WTC11 (cell line): Measurements from ENCODE around the gene LENG9. TPM values are rescaled to one million over a fixed set of nuclear protein-coding genes. Genes with fewer than 3 reads are reported as not detected.

Experiments used
- ATAC-seq: fragments of 200-7000 bp; cut with Tn5 transposase; 2 replicates; pipeline ENCODE4 v1.10.0; 2021; ENCODE audit warnings: mild to moderate bottlenecking, moderate library complexity
- CTCF ChIA-PET: fragments of 300-600 bp; sonication (Branson Sonifier 250); formaldehyde crosslinking; loops from one replicate; lab custom pipeline; 2021; ENCODE audit warnings: antibody characterized with exemption; lab: Charles Lee
- POLR2A ChIA-PET: fragments of 350-600 bp; sonication (Branson Sonifier 250); formaldehyde crosslinking; loops from one replicate; lab custom pipeline; 2021; ENCODE audit warnings: antibody characterized with exemption; lab: Charles Lee
- DNase-seq: peaks from one replicate; pipeline ENCODE4 v3.0.0; 2021; ENCODE audit warnings: low spot score
- H3K27ac Mint-ChIP-seq: 2 replicates; pipeline ENCODE4 v1.8.0; 2021; ENCODE audit warnings: mixed read lengths
- H3K27me3 Mint-ChIP-seq: 2 replicates; pipeline ENCODE4 v1.8.0; 2021; ENCODE audit warnings: low read depth, mild to moderate bottlenecking, moderate library complexity, mixed read lengths
- H3K36me3 Mint-ChIP-seq: 2 replicates; pipeline ENCODE4 v1.8.0; 2021; ENCODE audit warnings: mixed read lengths
- H3K4me1 Mint-ChIP-seq: 2 replicates; pipeline ENCODE4 v1.8.0; 2022; ENCODE audit warnings: mixed read lengths
- H3K4me3 Mint-ChIP-seq: 2 replicates; pipeline ENCODE4 v1.8.0; 2021; ENCODE audit warnings: mild to moderate bottlenecking, moderate library complexity, mixed read lengths
- H3K9me3 Mint-ChIP-seq: 2 replicates; pipeline ENCODE4 v1.8.0; 2021; ENCODE audit warnings: mixed read lengths
- CBFB ChIP-seq: sonication (generic); formaldehyde crosslinking; IDR thresholded peaks from 2 replicates; pipeline ENCODE4 v1.8.1; 2022; ENCODE audit warnings: mild to moderate bottlenecking, low read depth, missing genetic modification reagents
- FOXJ3 ChIP-seq: sonication (generic); formaldehyde crosslinking; IDR thresholded peaks from 2 replicates; pipeline ENCODE4 v1.9.0; 2021; ENCODE audit warnings: missing genetic modification reagents, mild to moderate bottlenecking, borderline replicate concordance
- HMGA2 ChIP-seq: fragments of 250-450 bp; sonication (Bioruptor Pico); IDR thresholded peaks from 2 replicates; pipeline ENCODE4 v1.4.0; 2021; ENCODE audit warnings: mild to moderate bottlenecking, moderate library complexity
- NFE2L1 ChIP-seq: sonication (generic); formaldehyde crosslinking; IDR thresholded peaks from 2 replicates; pipeline ENCODE4 v1.8.1; 2023; ENCODE audit warnings: missing genetic modification reagents
- PRRX2 ChIP-seq: fragments of 250-450 bp; sonication (Bioruptor Pico); IDR thresholded peaks from 2 replicates; pipeline ENCODE4 v1.8.0; 2021; ENCODE audit warnings: mild to moderate bottlenecking
- RELA ChIP-seq: sonication (generic); formaldehyde crosslinking; IDR thresholded peaks from 2 replicates; pipeline ENCODE4 v1.8.1; 2022; ENCODE audit warnings: missing genetic modification reagents, mild to moderate bottlenecking, borderline replicate concordance
- SP1 ChIP-seq: sonication (generic); formaldehyde crosslinking; conservative IDR thresholded peaks from 2 replicates; pipeline ENCODE4 v1.8.1; 2022; ENCODE audit warnings: missing genetic modification reagents
- TEAD4 ChIP-seq: sonication (generic); formaldehyde crosslinking; IDR thresholded peaks from 2 replicates; pipeline ENCODE4 v1.8.0; 2022; ENCODE audit warnings: mild to moderate bottlenecking, missing genetic modification reagents
- ZNF121 ChIP-seq: sonication (generic); formaldehyde crosslinking; IDR thresholded peaks from 2 replicates; pipeline ENCODE4 v1.8.0; 2023; ENCODE audit warnings: missing genetic modification reagents
- ZNF138 ChIP-seq: sonication (generic); formaldehyde crosslinking; conservative IDR thresholded peaks from 2 replicates; pipeline ENCODE4 v1.8.1; 2022; ENCODE audit warnings: mild to moderate bottlenecking, moderate library complexity, missing genetic modification reagents
- ZNF232 ChIP-seq: sonication (generic); formaldehyde crosslinking; IDR thresholded peaks from 2 replicates; pipeline ENCODE4 v1.8.0; 2022; ENCODE audit warnings: mild to moderate bottlenecking, missing genetic modification reagents
- ZNF416 ChIP-seq: fragments of 250-450 bp; sonication (Bioruptor Pico); IDR thresholded peaks from 2 replicates; pipeline ENCODE4 v1.9.0; 2021; ENCODE audit warnings: mild to moderate bottlenecking, inconsistent platforms
- ZNF671 ChIP-seq: fragments of 250-450 bp; sonication (Bioruptor Pico); IDR thresholded peaks from 2 replicates; pipeline ENCODE4 v1.8.0; 2021; ENCODE audit warnings: mild to moderate bottlenecking
- total RNA-seq: library from RNA; stranded (reverse); gene quantifications from 3 replicates; pipeline ENCODE4 v1.2.3, GENCODE V29; 2021
- TF ChIP-seq, protein P1 (sequence below): sonication (generic); formaldehyde crosslinking; IDR thresholded peaks from 2 replicates; pipeline ENCODE4 v1.8.1; 2022; ENCODE audit warnings: low read depth, mild to moderate bottlenecking, moderate library complexity, missing genetic modification reagents, borderline replicate concordance
- TF ChIP-seq, protein P2 (sequence below): fragments of 250-450 bp; sonication (Bioruptor Pico); IDR thresholded peaks from 2 replicates; pipeline ENCODE4 v1.9.0; 2021; ENCODE audit warnings: mild to moderate bottlenecking
- TF ChIP-seq, protein P3 (sequence below): fragments of 250-450 bp; sonication (Bioruptor Pico); IDR thresholded peaks from 2 replicates; pipeline ENCODE4 v1.9.0; 2021; ENCODE audit warnings: mild to moderate bottlenecking, borderline replicate concordance
- TF ChIP-seq, protein P4 (sequence below): sonication (generic); formaldehyde crosslinking; IDR thresholded peaks from 2 replicates; pipeline ENCODE4 v1.8.1; 2022; ENCODE audit warnings: missing genetic modification reagents, borderline replicate concordance
- TF ChIP-seq, protein P5 (sequence below): sonication (generic); formaldehyde crosslinking; IDR thresholded peaks from 2 replicates; pipeline ENCODE4 v1.8.1; 2022; ENCODE audit warnings: low read depth, missing genetic modification reagents, borderline replicate concordance

Gene LENG9
- total RNA-seq, 1 experiment from 2014 or later, result 6.1 TPM

DNA sequence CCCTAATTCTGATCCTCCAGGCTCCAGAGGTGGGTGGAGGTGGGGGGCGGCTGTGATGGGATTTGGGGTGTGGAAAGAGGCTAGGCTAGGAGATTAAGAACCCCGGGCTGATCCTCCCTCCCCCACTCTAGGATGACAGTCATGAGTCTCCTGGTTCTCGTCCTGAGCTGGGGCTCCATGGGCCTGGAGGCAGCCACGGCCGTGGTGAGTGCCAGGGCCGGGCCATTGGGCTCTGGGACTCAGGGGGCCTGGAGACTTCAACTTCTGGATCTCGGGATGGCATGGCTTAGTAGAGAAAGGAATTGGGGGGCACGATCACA lies 34.4 kb downstream of the LENG9 start:
- H3K36me3 Mint-ChIP-seq, result peaks cover 6% of the 10 kb centered on the region; the same call in 1 of the 2 replicates
- no peak overlapping the region for H3K4me3 Mint-ChIP-seq
- POLR2A ChIA-PET, result interaction anchor here (2.9 kb wide), 1 partner anchor 8 kb away, joined by 21 read pairs; no protein-coding TSS in a partner anchor
- TF ChIP-seq SP1 (CRISPR knock-in tag), result no peak
- no peak for TF ChIP-seq FOXJ3 (CRISPR knock-in tag)
- TF ChIP-seq, protein P1, sequence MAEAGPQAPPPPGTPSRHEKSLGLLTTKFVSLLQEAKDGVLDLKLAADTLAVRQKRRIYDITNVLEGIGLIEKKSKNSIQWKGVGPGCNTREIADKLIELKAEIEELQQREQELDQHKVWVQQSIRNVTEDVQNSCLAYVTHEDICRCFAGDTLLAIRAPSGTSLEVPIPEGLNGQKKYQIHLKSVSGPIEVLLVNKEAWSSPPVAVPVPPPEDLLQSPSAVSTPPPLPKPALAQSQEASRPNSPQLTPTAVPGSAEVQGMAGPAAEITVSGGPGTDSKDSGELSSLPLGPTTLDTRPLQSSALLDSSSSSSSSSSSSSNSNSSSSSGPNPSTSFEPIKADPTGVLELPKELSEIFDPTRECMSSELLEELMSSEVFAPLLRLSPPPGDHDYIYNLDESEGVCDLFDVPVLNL (CRISPR knock-in tag), result no peak
- no peak for TF ChIP-seq ZNF138 (CRISPR knock-in tag)
- TF ChIP-seq, protein P2, sequence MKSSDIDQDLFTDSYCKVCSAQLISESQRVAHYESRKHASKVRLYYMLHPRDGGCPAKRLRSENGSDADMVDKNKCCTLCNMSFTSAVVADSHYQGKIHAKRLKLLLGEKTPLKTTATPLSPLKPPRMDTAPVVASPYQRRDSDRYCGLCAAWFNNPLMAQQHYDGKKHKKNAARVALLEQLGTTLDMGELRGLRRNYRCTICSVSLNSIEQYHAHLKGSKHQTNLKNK (CRISPR knock-in tag), result no peak
- CTCF ChIA-PET, result interaction anchor here (2.1 to 5.8 kb wide), 5 partner anchors 8 to 44 kb away, joined by 13 to 58 read pairs (median 46); partner anchors contain the start of genes CDC42EP5 and TTYH1
- ATAC-seq (no peak), DNase-seq (no peak)
- no peaks in the 10 kb centered on the region for H3K9me3 Mint-ChIP-seq
- H3K27me3 Mint-ChIP-seq, result peaks cover 49% of the 10 kb centered on the region
- H3K27ac Mint-ChIP-seq, result no peak overlapping the region
- H3K4me1 Mint-ChIP-seq, result peaks cover 17% of the 10 kb centered on the region

DNA sequence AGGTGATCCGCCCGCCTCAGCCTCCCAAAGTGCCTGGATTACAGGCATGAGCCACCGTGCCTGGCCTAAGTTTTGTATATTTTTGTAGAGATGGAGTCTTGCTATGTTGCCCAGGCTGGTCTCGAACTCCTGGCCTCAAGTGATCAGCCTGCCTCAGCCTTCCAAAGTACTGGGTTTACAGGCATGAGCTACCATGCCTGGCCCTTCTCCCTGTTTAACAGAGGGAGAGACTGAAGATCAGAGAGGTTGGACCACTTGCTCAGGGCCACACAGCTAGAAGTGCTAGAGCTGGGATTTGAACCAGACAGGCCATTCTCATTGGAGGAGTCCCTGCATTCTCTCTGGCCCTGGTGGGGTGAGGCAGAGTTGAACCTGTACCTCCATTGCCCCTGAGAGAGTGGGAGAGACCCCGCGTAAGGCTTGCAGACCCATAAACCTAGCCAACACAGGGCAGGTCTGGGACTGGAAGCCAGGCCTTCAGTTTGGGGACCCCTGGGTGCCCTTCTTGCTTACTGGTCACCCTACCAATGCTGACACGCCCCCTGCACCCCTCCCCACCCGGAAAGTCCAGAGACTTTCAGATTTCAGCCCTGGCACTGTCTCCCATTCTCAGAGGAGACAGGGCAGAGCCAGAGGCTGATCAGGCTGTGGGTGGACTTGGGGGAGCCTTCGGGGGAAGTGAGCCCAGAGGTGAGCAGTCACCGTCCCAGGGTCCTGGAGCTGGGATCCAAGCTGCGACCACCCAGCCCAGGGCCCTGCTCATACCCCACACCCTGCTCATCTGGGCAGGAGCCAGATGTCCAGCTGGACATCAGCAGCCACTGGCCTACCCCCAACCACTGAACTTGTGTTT lies 35.0 kb downstream of the LENG9 start:
- no peak for ATAC-seq
- H3K4me3 Mint-ChIP-seq, result no peak overlapping the region
- no peak for DNase-seq
- H3K4me1 Mint-ChIP-seq, result peaks cover 14% of the 10 kb centered on the region
- H3K27me3 Mint-ChIP-seq, result peaks cover 48% of the 10 kb centered on the region
- TF ChIP-seq, protein P3, sequence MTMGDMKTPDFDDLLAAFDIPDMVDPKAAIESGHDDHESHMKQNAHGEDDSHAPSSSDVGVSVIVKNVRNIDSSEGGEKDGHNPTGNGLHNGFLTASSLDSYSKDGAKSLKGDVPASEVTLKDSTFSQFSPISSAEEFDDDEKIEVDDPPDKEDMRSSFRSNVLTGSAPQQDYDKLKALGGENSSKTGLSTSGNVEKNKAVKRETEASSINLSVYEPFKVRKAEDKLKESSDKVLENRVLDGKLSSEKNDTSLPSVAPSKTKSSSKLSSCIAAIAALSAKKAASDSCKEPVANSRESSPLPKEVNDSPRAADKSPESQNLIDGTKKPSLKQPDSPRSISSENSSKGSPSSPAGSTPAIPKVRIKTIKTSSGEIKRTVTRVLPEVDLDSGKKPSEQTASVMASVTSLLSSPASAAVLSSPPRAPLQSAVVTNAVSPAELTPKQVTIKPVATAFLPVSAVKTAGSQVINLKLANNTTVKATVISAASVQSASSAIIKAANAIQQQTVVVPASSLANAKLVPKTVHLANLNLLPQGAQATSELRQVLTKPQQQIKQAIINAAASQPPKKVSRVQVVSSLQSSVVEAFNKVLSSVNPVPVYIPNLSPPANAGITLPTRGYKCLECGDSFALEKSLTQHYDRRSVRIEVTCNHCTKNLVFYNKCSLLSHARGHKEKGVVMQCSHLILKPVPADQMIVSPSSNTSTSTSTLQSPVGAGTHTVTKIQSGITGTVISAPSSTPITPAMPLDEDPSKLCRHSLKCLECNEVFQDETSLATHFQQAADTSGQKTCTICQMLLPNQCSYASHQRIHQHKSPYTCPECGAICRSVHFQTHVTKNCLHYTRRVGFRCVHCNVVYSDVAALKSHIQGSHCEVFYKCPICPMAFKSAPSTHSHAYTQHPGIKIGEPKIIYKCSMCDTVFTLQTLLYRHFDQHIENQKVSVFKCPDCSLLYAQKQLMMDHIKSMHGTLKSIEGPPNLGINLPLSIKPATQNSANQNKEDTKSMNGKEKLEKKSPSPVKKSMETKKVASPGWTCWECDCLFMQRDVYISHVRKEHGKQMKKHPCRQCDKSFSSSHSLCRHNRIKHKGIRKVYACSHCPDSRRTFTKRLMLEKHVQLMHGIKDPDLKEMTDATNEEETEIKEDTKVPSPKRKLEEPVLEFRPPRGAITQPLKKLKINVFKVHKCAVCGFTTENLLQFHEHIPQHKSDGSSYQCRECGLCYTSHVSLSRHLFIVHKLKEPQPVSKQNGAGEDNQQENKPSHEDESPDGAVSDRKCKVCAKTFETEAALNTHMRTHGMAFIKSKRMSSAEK (CRISPR knock-in tag), result no peak
- TF ChIP-seq, protein P2 (CRISPR knock-in tag), result no peak
- TF ChIP-seq ZNF121 (CRISPR knock-in tag), result 0 out of 2 replicates have a peak, but pooled peaks have one; percentile 70
- TF ChIP-seq, protein P4, sequence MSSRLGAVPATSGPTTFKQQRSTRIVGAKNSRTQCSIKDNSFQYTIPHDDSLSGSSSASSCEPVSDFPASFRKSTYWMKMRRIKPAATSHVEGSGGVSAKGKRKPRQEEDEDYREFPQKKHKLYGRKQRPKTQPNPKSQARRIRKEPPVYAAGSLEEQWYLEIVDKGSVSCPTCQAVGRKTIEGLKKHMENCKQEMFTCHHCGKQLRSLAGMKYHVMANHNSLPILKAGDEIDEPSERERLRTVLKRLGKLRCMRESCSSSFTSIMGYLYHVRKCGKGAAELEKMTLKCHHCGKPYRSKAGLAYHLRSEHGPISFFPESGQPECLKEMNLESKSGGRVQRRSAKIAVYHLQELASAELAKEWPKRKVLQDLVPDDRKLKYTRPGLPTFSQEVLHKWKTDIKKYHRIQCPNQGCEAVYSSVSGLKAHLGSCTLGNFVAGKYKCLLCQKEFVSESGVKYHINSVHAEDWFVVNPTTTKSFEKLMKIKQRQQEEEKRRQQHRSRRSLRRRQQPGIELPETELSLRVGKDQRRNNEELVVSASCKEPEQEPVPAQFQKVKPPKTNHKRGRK (CRISPR knock-in tag), result no peak
- peaks cover 10% of the 10 kb centered on the region for H3K36me3 Mint-ChIP-seq
- ChIA-PET CTCF (interaction anchor here (1.1 to 5.8 kb wide), 6 partner anchors 8 to 74 kb away, joined by 3 to 58 read pairs (median 34); partner anchors contain the start of gene TTYH1), POLR2A (interaction anchor here (0.6 to 2.9 kb wide), 2 partner anchors 8 to 16 kb away, joined by 3 to 21 read pairs; no protein-coding TSS in a partner anchor)
- H3K9me3 Mint-ChIP-seq, result no peaks in the 10 kb centered on the region
- no peak overlapping the region for H3K27ac Mint-ChIP-seq

DNA sequence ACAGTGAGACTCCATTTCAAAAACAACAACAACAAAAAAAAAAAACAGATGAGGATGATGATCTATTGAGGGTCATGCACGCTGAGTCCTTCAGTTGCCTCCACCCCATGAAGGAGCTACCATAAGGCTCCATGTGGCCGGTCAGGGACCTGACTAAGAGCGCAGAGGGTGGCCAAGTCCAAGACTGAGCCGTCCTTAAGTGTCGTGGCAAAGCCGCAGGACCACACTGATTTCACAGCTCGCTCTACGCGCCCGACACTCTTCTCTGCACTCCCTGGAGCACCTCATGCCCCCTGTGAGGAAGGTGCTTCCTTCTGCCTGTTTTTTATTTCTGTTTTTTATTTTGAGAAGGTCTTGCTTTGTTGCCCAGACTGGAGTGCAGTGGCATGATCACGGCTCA lies 36.0 kb downstream of the LENG9 start:
- no peak overlapping the region for H3K27ac Mint-ChIP-seq
- peaks cover 12% of the 10 kb centered on the region for H3K36me3 Mint-ChIP-seq
- no peak for DNase-seq
- ChIA-PET POLR2A (no interaction called here), CTCF (interaction anchor here (1.1 to 5.8 kb wide), 5 partner anchors 7 to 73 kb away, joined by 3 to 58 read pairs (median 46); partner anchors contain the start of gene TTYH1)
- H3K27me3 Mint-ChIP-seq, result peaks cover 41% of the 10 kb centered on the region
- no peaks in the 10 kb centered on the region for H3K9me3 Mint-ChIP-seq
- H3K4me3 Mint-ChIP-seq, result no peak overlapping the region
- peaks cover 17% of the 10 kb centered on the region for H3K4me1 Mint-ChIP-seq
- no peak for ATAC-seq
- TF ChIP-seq, protein P4 (CRISPR knock-in tag), result no peak
- TF ChIP-seq ZNF671 (CRISPR knock-in tag), result no peak
- TF ChIP-seq TEAD4 (CRISPR knock-in tag), result no peak
- TF ChIP-seq ZNF416 (CRISPR knock-in tag), result no peak
- no peak for TF ChIP-seq ZNF232 (CRISPR knock-in tag)
- TF ChIP-seq ZNF121 (CRISPR knock-in tag), result no peak
- TF ChIP-seq CBFB (CRISPR knock-in tag), result no peak
- TF ChIP-seq, protein P5, sequence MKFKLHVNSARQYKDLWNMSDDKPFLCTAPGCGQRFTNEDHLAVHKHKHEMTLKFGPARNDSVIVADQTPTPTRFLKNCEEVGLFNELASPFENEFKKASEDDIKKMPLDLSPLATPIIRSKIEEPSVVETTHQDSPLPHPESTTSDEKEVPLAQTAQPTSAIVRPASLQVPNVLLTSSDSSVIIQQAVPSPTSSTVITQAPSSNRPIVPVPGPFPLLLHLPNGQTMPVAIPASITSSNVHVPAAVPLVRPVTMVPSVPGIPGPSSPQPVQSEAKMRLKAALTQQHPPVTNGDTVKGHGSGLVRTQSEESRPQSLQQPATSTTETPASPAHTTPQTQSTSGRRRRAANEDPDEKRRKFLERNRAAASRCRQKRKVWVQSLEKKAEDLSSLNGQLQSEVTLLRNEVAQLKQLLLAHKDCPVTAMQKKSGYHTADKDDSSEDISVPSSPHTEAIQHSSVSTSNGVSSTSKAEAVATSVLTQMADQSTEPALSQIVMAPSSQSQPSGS (CRISPR knock-in tag), result no peak
- no peak for TF ChIP-seq HMGA2
- no peak for TF ChIP-seq PRRX2 (CRISPR knock-in tag)
- no peak for TF ChIP-seq NFE2L1 (CRISPR knock-in tag)
- no peak for TF ChIP-seq RELA
